Kidney (tissue), 14 donors: ENCODE measurements around the gene NEURL4. TPM values are rescaled to one million over a fixed set of nuclear protein-coding genes. Genes with fewer than 3 reads are reported as not detected.

ENCODE experiments used
- DNase-seq, 5 donors: peaks; one replicate each; pipeline ENCODE4 v3.0.0-alpha.2; 2013 to 2020
- FAIRE-seq: peaks from 2 replicates; lab custom pipeline; 2012; peaks lifted over from hg19 to GRCh38; lab: Jason Lieb, UNC
- H3K27ac ChIP-seq, 2 donors: one replicate each; pipeline ENCODE4 v1.7.0; 2013; ENCODE audit warnings: low read depth in 2 of 2, low read length in 2 of 2, inconsistent platforms in 1 of 2
- H3K27me3 ChIP-seq: one replicate; pipeline ENCODE4 v1.7.1; 2013; ENCODE audit warnings: low read length, inconsistent platforms; ENCODE audit not compliant: control insufficient read depth, insufficient read depth
- H3K36me3 ChIP-seq, 3 donors: one replicate each; pipeline versions ENCODE4 v1.7.0 to v1.7.1; 2013; ENCODE audit warnings: low read length in 3 of 3, control low read depth in 1 of 3, inconsistent platforms in 1 of 3; ENCODE audit not compliant: insufficient read depth in 3 of 3, control insufficient read depth in 2 of 3
- H3K4me1 ChIP-seq, 3 donors: one replicate each; pipeline versions ENCODE4 v1.7.0 to v1.7.1; 2013; ENCODE audit warnings: low read length in 3 of 3, inconsistent platforms in 1 of 3, low read depth in 1 of 3; ENCODE audit not compliant: control insufficient read depth in 2 of 3, insufficient read depth in 2 of 3
- H3K4me3 ChIP-seq, 3 donors: one replicate each; pipeline versions ENCODE4 v1.7.0 to v1.8.1; 2013; ENCODE audit warnings: low read length in 3 of 3, control low read depth in 1 of 3, inconsistent platforms in 1 of 3
- H3K9ac ChIP-seq, 3 donors: one replicate each; pipeline versions ENCODE4 v1.7.0 to v1.7.1; 2013; ENCODE audit warnings: low read length in 3 of 3, control low read depth in 1 of 3, inconsistent platforms in 1 of 3
- H3K9me3 ChIP-seq, 3 donors: one replicate each; pipeline versions ENCODE4 v1.7.0 to v1.7.1; 2013; ENCODE audit warnings: low read length in 3 of 3, control low read depth in 1 of 3, inconsistent platforms in 1 of 3; ENCODE audit not compliant: control insufficient read depth in 2 of 3, insufficient read depth in 1 of 3
- intact Hi-C: fragments of 100-400 bp; cut with DNase I; formaldehyde crosslinking; loops from one replicate; pipeline ENCODE4 v1.11.1; 2022
- polyA plus RNA-seq: library from polyadenylated mRNA; stranded (reverse); fragments of 350-450 nt; fragmentation: Illumina TruSeq; extraction: RNeasy Lipid Tissue Mini Kit (QIAGEN cat#74804); gene quantifications from one replicate; pipeline ENCODE4 v1.2.3, GENCODE V29; 2014; ENCODE audit warnings: low read depth, low replicate concordance; ENCODE audit not compliant: insufficient read depth
- total RNA-seq: library from RNA; stranded (reverse); fragmentation: NEBNext Ultra II Directional; extraction: Animal tissue kit (Norgen Biotek cat#: 25700); gene quantifications from one replicate; pipeline ENCODE4 v1.2.1, GENCODE V29; 2021
- TF ChIP-seq, protein P1 (sequence below): IDR thresholded peaks from 3 replicates; pipeline ENCODE4 v1.5.1; 2012; ENCODE audit warnings: mild to moderate bottlenecking, moderate library complexity, borderline replicate concordance; ENCODE audit not compliant: insufficient read depth; ENCODE audit errors: extremely low read depth
- donor health status: control.
- donor health status: control.
- donor health status: control.
- donor health status: control.
- donor health status: control.
- donor health status: DM: yes; HTN: yes; CAD: no.
- donor health status: Normal renal cell carcinoma (clear cell type).

Gene NEURL4
- total and polyA plus RNA-seq, 2 donors from 2014 or later, result 21.2 to 44.7 TPM

DNA sequence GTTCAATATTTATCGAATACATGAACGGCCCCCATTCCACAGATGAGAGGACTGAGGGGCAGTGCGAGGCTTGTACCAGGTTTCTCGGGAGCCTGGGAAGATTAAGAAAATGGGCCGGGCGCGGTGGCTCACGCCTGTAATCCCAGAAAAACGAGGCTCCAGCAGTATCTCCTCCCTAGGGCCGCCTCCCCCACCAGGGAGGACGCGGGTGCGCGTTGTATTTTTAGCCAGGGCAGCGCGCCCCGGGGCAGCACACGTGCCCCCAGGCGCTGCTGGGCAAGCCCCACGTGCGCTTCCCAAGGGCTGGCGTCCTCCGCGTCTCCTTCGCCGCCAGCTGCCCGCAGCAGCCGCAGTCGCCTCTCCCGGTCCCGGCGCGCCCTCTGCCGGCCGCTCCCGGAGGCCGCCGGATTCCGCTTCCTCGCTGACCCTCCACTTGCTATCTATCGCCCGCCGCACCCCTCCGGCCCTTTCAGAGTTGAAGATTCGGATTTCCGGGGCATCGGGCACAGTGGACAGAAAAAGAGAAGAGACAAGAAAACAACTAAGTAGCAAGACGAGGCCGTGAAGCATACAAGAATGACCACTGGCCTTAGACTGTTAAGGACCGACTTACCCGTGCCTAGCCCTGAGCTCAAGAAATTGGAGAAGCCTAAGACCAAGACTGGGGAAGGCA, 32.8 kb downstream of the NEURL4 start:
- FAIRE-seq, result no peak

DNA sequence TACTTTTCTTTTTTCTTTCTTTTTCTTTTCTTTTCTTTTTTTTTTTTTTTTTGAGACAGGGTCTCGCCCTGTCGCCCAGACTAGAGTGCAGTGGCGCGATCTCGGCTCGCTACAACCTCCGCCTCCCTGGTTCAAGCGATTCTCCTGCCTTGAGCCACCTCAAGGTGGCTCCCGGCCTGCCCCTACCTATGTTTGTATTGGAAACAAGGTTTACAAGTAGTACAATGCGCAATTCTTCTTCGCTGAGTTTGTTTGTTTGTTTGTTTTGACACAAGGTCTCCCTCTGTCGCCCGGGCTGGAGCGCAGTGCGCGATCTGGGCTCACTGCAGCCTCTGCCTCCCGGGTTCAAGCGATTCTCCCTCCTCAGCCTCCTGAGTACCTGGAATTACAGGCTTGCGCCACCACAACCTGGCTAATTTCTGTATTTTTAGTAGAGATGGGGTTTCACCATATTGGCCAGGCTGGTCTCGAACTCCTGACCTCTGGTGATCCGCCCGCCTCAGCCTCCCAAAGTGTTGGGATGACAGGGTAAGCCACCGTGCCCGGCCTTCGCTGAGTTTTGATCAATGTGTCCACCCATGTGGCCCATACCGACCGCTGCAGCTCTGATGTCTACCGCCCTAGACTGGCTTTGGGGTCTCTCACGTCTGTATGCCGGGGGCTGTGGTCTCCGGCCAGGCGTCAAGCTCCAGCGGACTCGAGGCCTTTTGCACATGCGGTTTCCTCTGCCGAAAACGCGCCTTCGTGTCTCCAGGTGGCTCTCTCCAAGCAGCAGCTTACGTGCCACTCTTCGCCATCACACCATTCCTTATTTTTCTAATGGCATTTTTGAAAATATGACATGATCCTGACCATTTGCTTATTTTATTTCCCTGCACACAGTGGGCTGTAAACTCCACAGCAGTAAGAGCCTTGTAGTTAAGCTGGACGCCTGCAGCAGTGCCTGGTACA, 33.6 kb downstream of the NEURL4 start:
- intact Hi-C loops, result no loop called here
- Histone ChIP-seq H3K4me1 (peaks cover 0 to 15% (median 14%) of the 10 kb centered on the region in 3 donors), H3K36me3 (no peaks in the 10 kb centered on the region), H3K9me3 (no peaks in the 10 kb centered on the region), H3K27me3 (peaks cover 3% of the 10 kb centered on the region), H3K4me3 (peak overlapping the region in 1 of 3 donors; percentile 20), H3K9ac (no peak overlapping the region), H3K27ac (peak overlapping the region in 1 of 2 donors; percentile 41)
- TF ChIP-seq, protein P1, sequence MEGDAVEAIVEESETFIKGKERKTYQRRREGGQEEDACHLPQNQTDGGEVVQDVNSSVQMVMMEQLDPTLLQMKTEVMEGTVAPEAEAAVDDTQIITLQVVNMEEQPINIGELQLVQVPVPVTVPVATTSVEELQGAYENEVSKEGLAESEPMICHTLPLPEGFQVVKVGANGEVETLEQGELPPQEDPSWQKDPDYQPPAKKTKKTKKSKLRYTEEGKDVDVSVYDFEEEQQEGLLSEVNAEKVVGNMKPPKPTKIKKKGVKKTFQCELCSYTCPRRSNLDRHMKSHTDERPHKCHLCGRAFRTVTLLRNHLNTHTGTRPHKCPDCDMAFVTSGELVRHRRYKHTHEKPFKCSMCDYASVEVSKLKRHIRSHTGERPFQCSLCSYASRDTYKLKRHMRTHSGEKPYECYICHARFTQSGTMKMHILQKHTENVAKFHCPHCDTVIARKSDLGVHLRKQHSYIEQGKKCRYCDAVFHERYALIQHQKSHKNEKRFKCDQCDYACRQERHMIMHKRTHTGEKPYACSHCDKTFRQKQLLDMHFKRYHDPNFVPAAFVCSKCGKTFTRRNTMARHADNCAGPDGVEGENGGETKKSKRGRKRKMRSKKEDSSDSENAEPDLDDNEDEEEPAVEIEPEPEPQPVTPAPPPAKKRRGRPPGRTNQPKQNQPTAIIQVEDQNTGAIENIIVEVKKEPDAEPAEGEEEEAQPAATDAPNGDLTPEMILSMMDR, result no peak
- no peak for FAIRE-seq
- DNase-seq, result no peak

More for the DNA sequence above, 32.8 kb downstream of the NEURL4 start:
- Histone ChIP-seq H3K4me1 (peaks cover 0 to 15% (median 14%) of the 10 kb centered on the region in 3 donors), H3K36me3 (no peaks in the 10 kb centered on the region), H3K9ac (peak overlapping the region in 1 of 3 donors; percentile 22), H3K9me3 (no peaks in the 10 kb centered on the region), H3K27ac (peak overlapping the region in 1 of 2 donors; percentile 41), H3K4me3 (peak overlapping the region in 1 of 3 donors; percentile 20), H3K27me3 (peaks cover 3% of the 10 kb centered on the region)
- intact Hi-C loops, result no loop called here
- TF ChIP-seq, protein P1, result peak; percentile 99
- DNase-seq, result peak; percentile 85 to 94 (median 90)

DNA sequence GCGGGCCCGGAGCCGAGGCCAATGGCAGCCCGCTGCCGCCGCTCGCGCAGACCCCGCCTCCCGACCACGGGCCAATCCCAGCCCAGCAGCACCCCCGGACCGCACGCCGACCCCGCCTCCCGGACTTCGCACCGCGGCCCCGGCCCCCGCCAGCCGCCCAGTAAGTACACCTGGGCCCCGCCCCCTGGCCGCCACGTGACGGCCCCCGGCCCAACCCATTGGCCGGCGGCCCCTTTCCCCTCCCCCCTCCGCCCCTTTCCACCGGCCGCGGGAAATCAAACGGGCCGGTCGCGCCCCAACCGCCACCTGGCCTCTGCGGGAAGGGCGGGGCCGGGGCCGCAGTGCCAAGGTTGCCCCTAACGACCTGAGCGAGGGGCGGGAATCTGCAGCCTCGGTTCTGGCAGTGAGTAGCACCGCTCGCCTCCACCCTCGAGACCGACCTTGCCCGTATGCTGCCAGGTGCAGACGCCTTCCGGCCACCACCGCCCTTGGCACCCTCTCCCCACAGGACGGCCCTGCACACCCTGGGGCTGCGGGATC, 34.5 kb downstream of the NEURL4 start, which contains the start of gene YBX2:
TSS of gene YBX2 (minus strand) at position 26 of the 540 bp plus-strand sequence. CDS start 139 bp downstream, outside the sequence.
- Histone ChIP-seq H3K4me1 (peaks cover 0 to 15% (median 14%) of the 10 kb centered on the region in 3 donors), H3K9ac (no peak within 1 kb of the TSS), H3K27me3 (peaks cover 3% of the 10 kb centered on the region), H3K27ac (no peak within 1 kb of the TSS), H3K4me3 (no peak within 1 kb of the TSS), H3K36me3 (no peaks in the 10 kb centered on the region), H3K9me3 (no peaks in the 10 kb centered on the region)
- intact Hi-C loops, result no loop called here
- peak; percentile 84 to 93 (median 87) for DNase-seq
- no peak for FAIRE-seq
- TF ChIP-seq, protein P1, result no peak
